PC-3 (cell line): ENCODE data around the gene MTCL1. TPM values are rescaled to one million over a fixed set of nuclear protein-coding genes. Genes with fewer than 3 reads are reported as not detected.

ENCODE experiments used
- ATAC-seq: fragments of 200-7000 bp; cut with Tn5 transposase; 2 replicates; pipeline ENCODE4 v1.9.1; 2020; ENCODE audit warnings: mild to moderate bottlenecking, moderate library complexity
- BruUV-seq: library from RNA; stranded (reverse); fragments of 400-500 nt; replicated peaks from 2 replicates; lab custom pipeline; 2021; lab: Mats Ljungman, UMichigan
- CTCF ChIA-PET: fragments of 300-600 bp; sonication (Branson Sonifier 250); formaldehyde crosslinking; loops from one replicate; lab custom pipeline; 2022; ENCODE audit warnings: antibody characterized with exemption; lab: Charles Lee
- POLR2A ChIA-PET: fragments of 300-600 bp; sonication (Branson Sonifier 250); formaldehyde crosslinking; loops from one replicate; lab custom pipeline; 2022; ENCODE audit warnings: antibody characterized with exemption; ENCODE audit not compliant: unreplicated experiment; lab: Charles Lee
- DNase-seq: peaks from one replicate; pipeline ENCODE4 v3.0.0-alpha.2; 2015
- H2AFZ ChIP-seq: fragments of 300-600 bp; sonication (generic); 2 replicates; pipeline ENCODE4 v1.6.0; 2016; ENCODE audit warnings: antibody characterized with exemption, low read length
- H3F3A ChIP-seq: fragments of 300-600 bp; sonication (generic); one replicate; pipeline ENCODE4 v1.6.0; 2017; ENCODE audit warnings: antibody characterized with exemption, low read length, control low read depth, mild to moderate bottlenecking; ENCODE audit not compliant: unreplicated experiment
- H3K27ac ChIP-seq: fragments of 300-600 bp; sonication (generic); 2 replicates; pipeline ENCODE4 v1.5.1; 2016; ENCODE audit warnings: mild to moderate bottlenecking, low read length
- H3K27me3 ChIP-seq: fragments of 300-600 bp; sonication (generic); 2 replicates; pipeline ENCODE4 v1.6.1; 2016; ENCODE audit warnings: low read length, mixed read lengths
- H3K36me3 ChIP-seq: fragments of 300-600 bp; sonication (generic); 2 replicates; pipeline ENCODE4 v1.6.1; 2016; ENCODE audit warnings: low read depth, mixed run types, low read length, mixed read lengths
- H3K4me1 ChIP-seq: fragments of 300-600 bp; sonication (generic); 2 replicates; pipeline ENCODE4 v1.5.1; 2016; ENCODE audit warnings: low read length; ENCODE audit not compliant: insufficient read depth
- H3K4me2 ChIP-seq: fragments of 300-600 bp; sonication (generic); 2 replicates; pipeline ENCODE4 v1.6.0; 2016; ENCODE audit warnings: low read length
- H3K4me3 ChIP-seq: fragments of 300-600 bp; sonication (generic); 2 replicates; pipeline ENCODE4 v1.5.1; 2016; ENCODE audit warnings: mild to moderate bottlenecking, low read length, mixed read lengths
- H3K79me2 ChIP-seq: fragments of 300-600 bp; sonication (generic); 2 replicates; pipeline ENCODE4 v1.6.1; 2017; ENCODE audit warnings: low read length, mixed read lengths
- H3K9ac ChIP-seq: fragments of 300-600 bp; sonication (generic); 2 replicates; pipeline ENCODE4 v1.6.0; 2016; ENCODE audit warnings: mild to moderate bottlenecking, low read length
- H3K9me2 ChIP-seq: fragments of 300-600 bp; sonication (generic); replicated peaks from 2 replicates; pipeline ENCODE4 v1.6.1; 2016; ENCODE audit warnings: mixed run types, low read length, mixed read lengths
- H3K9me3 ChIP-seq: fragments of 300-600 bp; sonication (generic); 2 replicates; pipeline ENCODE4 v1.6.1; 2016; ENCODE audit warnings: low read length, mixed read lengths
- H4K20me1 ChIP-seq: fragments of 300-600 bp; sonication (generic); 2 replicates; pipeline ENCODE4 v1.6.1; 2016; ENCODE audit warnings: low read length, mixed read lengths
- CTCF ChIP-seq: fragments of 300-600 bp; sonication (generic); conservative IDR thresholded peaks from 2 replicates; pipeline ENCODE4 v1.5.1; 2017; ENCODE audit warnings: antibody characterized with exemption, low read depth, mild to moderate bottlenecking, low read length
- EZH2 ChIP-seq: fragments of 300-600 bp; sonication (generic); IDR thresholded peaks from one replicate; pipeline ENCODE4 v1.6.1; 2017; ENCODE audit warnings: antibody characterized with exemption, mild to moderate bottlenecking, low read length; ENCODE audit not compliant: unreplicated experiment
- EZH2phosphoT487 ChIP-seq: fragments of 300-600 bp; sonication (generic); IDR thresholded peaks from 2 replicates; pipeline ENCODE4 v1.6.1; 2018; ENCODE audit warnings: mild to moderate bottlenecking, antibody characterized with exemption, low read length, borderline replicate concordance
- intact Hi-C: fragments of 100-400 bp; cut with micrococcal nuclease; formaldehyde crosslinking; loops from 2 replicates; pipeline ENCODE4 v1.9.0; 2023
- total RNA-seq: library from RNA; depleted of rRNA; stranded (reverse); fragments of >200 nt; gene quantifications from 2 replicates; pipeline ENCODE4 v1.2.3, GENCODE V29; 2014

MTCL1 gene
- total RNA-seq, 1 experiment from 2014 or later = 33.1 TPM

GRCh38 chr18:8805552-8805951 is 100.2 kb downstream of the MTCL1 start:
- Histone ChIP-seq H3K9me3 (no peaks in the 10 kb centered on the region), H4K20me1 (no peaks in the 10 kb centered on the region), H2AFZ (no peak overlapping the region), H3K9me2 (no peaks in the 10 kb centered on the region), H3K79me2 (no peaks in the 10 kb centered on the region; the same call in 1 of the 2 replicates), H3K4me3 (no peak overlapping the region), H3K27ac (no peak overlapping the region), H3K27me3 (no peaks in the 10 kb centered on the region), H3K4me2 (no peak overlapping the region), H3K4me1 (peaks cover 17% of the 10 kb centered on the region), H3F3A (no peaks in the 10 kb centered on the region), H3K36me3 (0 out of 2 replicates have a peak, but pooled peaks cover 5% of the 10 kb centered on the region), H3K9ac (no peak overlapping the region)
- no peak for DNase-seq
- BruUV-seq = no TSS peak
- CTCF ChIA-PET = no interaction called here
- intact Hi-C loops = no loop called here
- no peak for ATAC-seq
- TF ChIP-seq EZH2 = no peak
- no peak for TF ChIP-seq CTCF
- no peak for TF ChIP-seq EZH2phosphoT487
- POLR2A ChIA-PET = no interaction called here

- H3K9me3 ChIP-seq = no peaks in the 10 kb centered on the region
- ChIA-PET POLR2A (no interaction called here), CTCF (no interaction called here)
- H2AFZ ChIP-seq = no peak overlapping the region
- no peak for ATAC-seq
- H3K27ac ChIP-seq = no peak overlapping the region
- H3K36me3 ChIP-seq = 0 out of 2 replicates have a peak, but pooled peaks cover 5% of the 10 kb centered on the region
- no peaks in the 10 kb centered on the region for H3K9me2 ChIP-seq
- H3K4me1 ChIP-seq = peaks cover 10% of the 10 kb centered on the region
- H3K4me3 ChIP-seq = no peak overlapping the region
- H3K79me2 ChIP-seq = no peaks in the 10 kb centered on the region; the same call in 1 of the 2 replicates
- intact Hi-C loops = no loop called here
- H3K9ac ChIP-seq = no peak overlapping the region
- H3K4me2 ChIP-seq = no peak overlapping the region
- no peak for DNase-seq
- BruUV-seq = no TSS peak
- no peaks in the 10 kb centered on the region for H3K27me3 ChIP-seq
- no peaks in the 10 kb centered on the region for H4K20me1 ChIP-seq
- no peaks in the 10 kb centered on the region for H3F3A ChIP-seq
- no peak for TF ChIP-seq CTCF
These were observed 100.9 kb downstream of the MTCL1 start for GRCh38 chr18:8806100-8806797.

GRCh38 chr18:8806798-8807487 is 101.6 kb downstream of the MTCL1 start:
- Histone ChIP-seq H4K20me1 (no peaks in the 10 kb centered on the region), H3K4me2 (no peak overlapping the region), H3K27me3 (no peaks in the 10 kb centered on the region), H3K9me3 (no peaks in the 10 kb centered on the region), H3K4me1 (peaks cover 3% of the 10 kb centered on the region), H3K79me2 (no peaks in the 10 kb centered on the region; the same call in 1 of the 2 replicates), H3K36me3 (0 out of 2 replicates have a peak, but pooled peaks cover 5% of the 10 kb centered on the region), H3K9me2 (no peaks in the 10 kb centered on the region), H2AFZ (no peak overlapping the region), H3K27ac (no peak overlapping the region), H3K4me3 (no peak overlapping the region), H3K9ac (no peak overlapping the region), H3F3A (no peaks in the 10 kb centered on the region)
- ATAC-seq = no peak
- no peak for DNase-seq
- TF ChIP-seq EZH2 (no peak), EZH2phosphoT487 (no peak), CTCF (no peak)
- BruUV-seq = no TSS peak
- POLR2A ChIA-PET = interaction anchor here (0.7 kb wide), 1 partner anchor 99 kb away, joined by 4 read pairs; no protein-coding TSS in a partner anchor
- intact Hi-C loops = no loop called here
- CTCF ChIA-PET = no interaction called here
